Fibroblast of upper back skin (primary cell): ENCODE results near the gene MYT1.
"Not testable (repeated sequence)": the region's sequence is repeated elsewhere in the genome, so short reads cannot be mapped to it uniquely, and the experiment has no call there.

Source experiments
- DNase-seq: peaks from one replicate; pipeline ENCODE4 v3.0.0-alpha.2; 2013

The MYT1 gene

GRCh38 chr20:64220891-64221527 is 56.8 kb downstream of the MYT1 start:
- DNase-seq: no peak

- no peak for DNase-seq
Observed at GRCh38 chr20:64222291-64222735, 58.1 kb downstream of the MYT1 start.

- no peak for DNase-seq
Observed at GRCh38 chr20:64222851-64223525, 58.7 kb downstream of the MYT1 start.

GRCh38 chr20:64223526-64224067 is 59.3 kb downstream of the MYT1 start:
- peak; percentile 48 for DNase-seq

GRCh38 chr20:64224351-64225170 is 60.3 kb downstream of the MYT1 start:
- peak; percentile 93 for DNase-seq

GRCh38 chr20:64225171-64225595 is 60.9 kb downstream of the MYT1 start:
- DNase-seq: no peak

- no peak for DNase-seq
Observed at GRCh38 chr20:64225828-64226598, 61.8 kb downstream of the MYT1 start.

GRCh38 chr20:64226686-64227580 is 62.7 kb downstream of the MYT1 start:
- DNase-seq: no peak

- DNase-seq: no peak
Observed at GRCh38 chr20:64228086-64228653, 63.9 kb downstream of the MYT1 start.

GRCh38 chr20:64228751-64229506 is 64.7 kb downstream of the MYT1 start:
- DNase-seq: no peak

GRCh38 chr20:64229507-64230061 is 65.3 kb downstream of the MYT1 start:
- no peak for DNase-seq

- DNase-seq: no peak
Observed at GRCh38 chr20:64230461-64231145, 66.4 kb downstream of the MYT1 start.

GRCh38 chr20:64231621-64232550 is 67.6 kb downstream of the MYT1 start:
- no peak for DNase-seq

- DNase-seq: no peak
Observed at GRCh38 chr20:64232794-64233193, 68.5 kb downstream of the MYT1 start.

- DNase-seq: no peak
Observed at GRCh38 chr20:64233725-64234124, 69.5 kb downstream of the MYT1 start.

- DNase-seq: no peak
Observed at GRCh38 chr20:64234291-64234791, 70.1 kb downstream of the MYT1 start.

- DNase-seq: not testable (repeated sequence)
Observed at GRCh38 chr20:64234921-64235565, 70.8 kb downstream of the MYT1 start.
